OCI-LY7 (cell line): ENCODE results near the gene CRCP. TPM values are rescaled to one million over a fixed set of nuclear protein-coding genes. Genes with fewer than 3 reads are reported as not detected.

Experiments used
- BruUV-seq: library from RNA; stranded (reverse); fragments of 400-500 nt; replicated peaks from 2 replicates; lab custom pipeline; 2021; lab: Mats Ljungman, UMichigan
- CTCF ChIA-PET: fragments of 300-600 bp; sonication (Branson Sonifier 250); formaldehyde crosslinking; loops from one replicate; lab custom pipeline; 2022; ENCODE audit warnings: antibody characterized with exemption; ENCODE audit not compliant: unreplicated experiment; lab: Charles Lee
- POLR2A ChIA-PET: fragments of 300-600 bp; sonication (Branson Sonifier 250); formaldehyde crosslinking; loops from one replicate; lab custom pipeline; 2022; ENCODE audit warnings: antibody characterized with exemption; lab: Charles Lee
- DNase-seq: peaks from one replicate; pipeline ENCODE4 v3.0.0-alpha.2; 2015; ENCODE audit warnings: low spot score
- H2AFZ ChIP-seq: fragments of 200-600 bp; sonication (generic), shearing (Covaris generic); 2 replicates; pipeline ENCODE4 v1.6.1; 2014; ENCODE audit warnings: mild to moderate bottlenecking, antibody characterized with exemption, low read length, moderate library complexity
- H3K27ac ChIP-seq: fragments of 200-600 bp; sonication (generic); 2 replicates; pipeline ENCODE4 v1.5.1; 2014; ENCODE audit warnings: mixed run types, low read depth, mild to moderate bottlenecking, moderate library complexity, low read length, inconsistent platforms; ENCODE audit not compliant: poor library complexity, severe bottlenecking
- H3K36me3 ChIP-seq: fragments of 200-600 bp; sonication (generic); 2 replicates; pipeline ENCODE4 v1.6.1; 2014; ENCODE audit warnings: mild to moderate bottlenecking, antibody characterized with exemption, low read length, moderate library complexity, mixed read lengths; ENCODE audit not compliant: insufficient read depth
- H3K4me1 ChIP-seq: fragments of 200-600 bp; sonication (generic); 2 replicates; pipeline ENCODE4 v1.5.1; 2014; ENCODE audit warnings: mild to moderate bottlenecking, low read length; ENCODE audit not compliant: insufficient read depth, poor library complexity, severe bottlenecking
- H3K4me2 ChIP-seq: fragments of 200-600 bp; sonication (generic); 2 replicates; pipeline ENCODE4 v1.6.1; 2014; ENCODE audit warnings: mild to moderate bottlenecking, low read length
- H3K4me3 ChIP-seq: fragments of 200-600 bp; sonication (generic); 2 replicates; pipeline ENCODE4 v1.5.1; 2014; ENCODE audit warnings: mild to moderate bottlenecking, low read depth, low read length; ENCODE audit not compliant: poor library complexity, severe bottlenecking
- H3K79me2 ChIP-seq: fragments of 200-600 bp; sonication (generic); 2 replicates; pipeline ENCODE4 v1.6.1; 2016; ENCODE audit warnings: low read depth, mild to moderate bottlenecking, low read length, moderate library complexity, mixed read lengths; ENCODE audit not compliant: insufficient read depth
- H3K9me2 ChIP-seq: fragments of 200-600 bp; sonication (generic); 2 replicates; pipeline ENCODE4 v1.6.1; 2016; ENCODE audit warnings: mild to moderate bottlenecking, low read length, mixed read lengths; ENCODE audit not compliant: insufficient read depth
- H3K9me3 ChIP-seq: fragments of 200-600 bp; sonication (generic); 2 replicates; pipeline ENCODE4 v1.6.1; 2014; ENCODE audit warnings: mild to moderate bottlenecking, mixed run types, low read length, mixed read lengths
- H4K20me1 ChIP-seq: fragments of 200-600 bp; sonication (generic); 2 replicates; pipeline ENCODE4 v1.6.1; 2014; ENCODE audit warnings: mild to moderate bottlenecking, antibody characterized with exemption, low read length, moderate library complexity, mixed read lengths; ENCODE audit not compliant: insufficient read depth
- CTCF ChIP-seq: fragments of 200-600 bp; sonication (generic); conservative IDR thresholded peaks from 2 replicates; pipeline ENCODE4 v1.5.1; 2014; ENCODE audit warnings: mild to moderate bottlenecking, antibody characterized with exemption, low read length, moderate library complexity, mixed read lengths
- EZH2phosphoT487 ChIP-seq: fragments of 200-600 bp; sonication (generic); IDR thresholded peaks from 2 replicates; pipeline ENCODE4 v1.6.1; 2018; ENCODE audit warnings: low read depth, borderline replicate concordance, mild to moderate bottlenecking, mixed run types, antibody characterized with exemption, low read length, moderate library complexity, mixed read lengths
- intact Hi-C: fragments of 100-400 bp; cut with micrococcal nuclease; formaldehyde crosslinking; loops from one replicate; pipeline ENCODE4 v1.10.0; 2022; ENCODE audit not compliant: unreplicated experiment
- total RNA-seq, 2 experiments: library from RNA; depleted of rRNA in 1 of 2; stranded (reverse); fragments of >200 nt in 1 of 2; shearing (Covaris generic) in 1 of 2; gene quantifications; 2 replicates each; pipeline ENCODE4 v1.2.3, GENCODE V29; 2014 to 2022

CRCP gene
- total RNA-seq, 2 experiments from 2014 or later, result 25.1 to 28.3 TPM

DNA sequence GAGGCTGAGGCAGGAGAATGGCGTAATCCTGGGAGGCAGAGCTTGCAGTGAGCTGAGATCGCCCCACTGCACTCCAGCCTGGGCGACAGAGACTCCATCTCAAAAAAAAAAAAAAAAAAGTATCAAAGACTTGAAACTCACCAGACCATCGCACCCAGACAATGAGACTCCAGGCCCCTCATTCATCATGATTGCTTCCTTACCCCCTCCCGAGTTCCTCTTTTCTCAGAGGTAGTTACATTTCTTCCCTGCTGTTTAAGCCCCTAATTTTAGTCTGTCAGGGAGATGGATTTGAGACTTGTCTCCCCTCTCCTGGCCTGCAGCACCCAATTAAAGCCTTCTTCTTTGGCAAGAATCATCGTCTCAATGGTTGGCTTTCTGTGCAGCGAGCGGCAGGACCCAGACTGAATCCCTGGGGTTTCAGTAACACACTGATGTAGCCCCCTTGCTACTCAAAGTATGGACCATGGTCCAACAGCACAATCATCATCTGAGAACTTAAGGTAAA is 71.1 kb downstream of the CRCP start:
- no peaks in the 10 kb centered on the region for H3K79me2 ChIP-seq
- no peak overlapping the region for H2AFZ ChIP-seq
- ChIA-PET CTCF (no interaction called here), POLR2A (no interaction called here)
- no peaks in the 10 kb centered on the region for H3K36me3 ChIP-seq
- intact Hi-C loops, result no loop called here
- no peak for DNase-seq
- H3K4me1 ChIP-seq, result no peaks in the 10 kb centered on the region
- H3K9me2 ChIP-seq, result no peaks in the 10 kb centered on the region
- BruUV-seq, result no TSS peak
- H3K4me3 ChIP-seq, result no peak overlapping the region
- TF ChIP-seq EZH2phosphoT487, result no peak
- no peak for TF ChIP-seq CTCF
- H3K4me2 ChIP-seq, result no peak overlapping the region
- no peak overlapping the region for H3K27ac ChIP-seq
- H3K9me3 ChIP-seq, result no peaks in the 10 kb centered on the region
- no peaks in the 10 kb centered on the region for H4K20me1 ChIP-seq

DNA sequence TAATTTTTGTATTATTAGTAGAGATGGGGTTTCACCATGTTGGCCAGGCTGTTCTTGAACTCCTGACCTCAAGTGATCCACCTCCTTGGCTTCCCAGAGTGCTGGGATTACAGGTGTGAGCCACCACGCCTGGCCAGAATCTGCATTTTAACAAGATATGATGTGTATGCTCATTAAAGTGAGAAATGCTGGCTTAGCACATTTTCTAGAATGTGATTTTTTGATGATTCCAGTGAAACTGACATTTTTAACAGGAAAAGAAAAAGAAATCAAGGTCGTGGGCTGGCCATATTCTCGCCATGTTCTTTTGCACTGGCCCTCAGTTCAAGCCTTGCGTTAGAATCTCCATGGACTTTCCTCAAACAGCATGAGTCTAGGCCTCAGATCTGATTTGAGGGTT is 72.3 kb downstream of the CRCP start:
- ChIA-PET CTCF (no interaction called here), POLR2A (no interaction called here)
- TF ChIP-seq EZH2phosphoT487, result no peak
- no peak for TF ChIP-seq CTCF
- H3K9me2 ChIP-seq, result no peaks in the 10 kb centered on the region
- no peaks in the 10 kb centered on the region for H3K4me1 ChIP-seq
- no peaks in the 10 kb centered on the region for H3K79me2 ChIP-seq
- H3K4me2 ChIP-seq, result no peak overlapping the region
- BruUV-seq, result no TSS peak
- H3K4me3 ChIP-seq, result no peak overlapping the region
- H3K36me3 ChIP-seq, result no peaks in the 10 kb centered on the region
- intact Hi-C loops, result no loop called here
- no peak overlapping the region for H2AFZ ChIP-seq
- H3K9me3 ChIP-seq, result no peaks in the 10 kb centered on the region
- no peaks in the 10 kb centered on the region for H4K20me1 ChIP-seq
- DNase-seq, result no peak
- H3K27ac ChIP-seq, result no peak overlapping the region

DNA sequence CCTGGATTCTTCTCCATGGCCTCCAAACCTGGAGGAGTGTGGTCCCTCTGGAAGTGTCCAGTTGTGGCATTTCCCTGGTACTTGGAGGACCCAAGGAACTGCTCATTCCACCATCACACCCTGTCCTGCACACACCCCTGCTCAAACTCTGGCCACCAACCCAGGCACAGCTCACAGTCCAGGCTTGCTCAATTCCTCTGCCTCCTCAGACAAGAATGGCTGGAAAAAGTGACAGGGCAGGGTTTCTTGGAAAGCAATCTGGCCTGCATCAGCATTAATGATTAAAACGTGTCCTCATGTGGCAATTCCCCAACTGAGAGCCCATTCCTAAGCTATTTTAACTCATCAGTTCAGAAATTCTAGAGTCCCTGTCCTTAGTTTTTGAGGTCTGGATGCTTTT is 73.3 kb downstream of the CRCP start:
- POLR2A ChIA-PET, result no interaction called here
- Histone ChIP-seq H4K20me1 (no peaks in the 10 kb centered on the region), H3K4me3 (no peak overlapping the region), H3K79me2 (no peaks in the 10 kb centered on the region), H3K27ac (no peak overlapping the region), H3K4me2 (no peak overlapping the region), H2AFZ (no peak overlapping the region), H3K36me3 (no peaks in the 10 kb centered on the region), H3K4me1 (no peaks in the 10 kb centered on the region), H3K9me2 (no peaks in the 10 kb centered on the region), H3K9me3 (no peaks in the 10 kb centered on the region)
- CTCF ChIA-PET, result no interaction called here
- no peak for DNase-seq
- intact Hi-C loops, result no loop called here
- TF ChIP-seq CTCF (no peak), EZH2phosphoT487 (no peak)
- no TSS peak for BruUV-seq
